ENCODE results near the gene PTPRK. TPM values are rescaled to one million over a fixed set of nuclear protein-coding genes. Genes with fewer than 3 reads are reported as not detected.

Gene PTPRK
- total and polyA plus RNA-seq, 2 donors (not counting 1 experiment from before 2014, with no cell fraction given) = 19.4 to 75.5 TPM

DNA sequence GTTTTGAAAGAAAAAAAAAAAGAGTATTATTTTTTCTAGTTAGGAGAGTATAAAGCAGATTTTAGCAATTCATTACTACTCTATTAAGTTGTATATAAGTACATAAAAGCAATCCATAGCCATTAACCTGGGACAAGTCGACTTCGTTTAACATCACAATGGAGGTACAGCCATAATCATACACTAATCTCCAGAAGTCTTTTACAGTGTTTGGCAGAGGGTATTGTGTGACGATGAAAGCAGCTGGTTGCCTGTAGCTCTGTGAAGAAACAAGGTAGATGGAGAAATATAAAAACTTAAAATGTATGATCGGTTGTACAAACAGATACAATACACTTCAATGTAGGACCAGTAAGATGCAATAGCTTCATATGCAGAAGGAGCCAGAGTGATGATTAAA lies 543.6 kb downstream of the PTPRK start:
- no peak overlapping the region for H3K9ac ChIP-seq (ENCODE audit: insufficient read depth, low read length)
- no peak for DNase-seq (ENCODE audit: low read depth in 2 of 2)
- no peaks in the 10 kb centered on the region for H4K20me1 ChIP-seq (ENCODE audit: control insufficient read depth, extremely low read depth, insufficient read depth, low read length)
- no peaks in the 10 kb centered on the region for H3K4me1 ChIP-seq (ENCODE audit: control insufficient read depth, extremely low read depth, insufficient read depth, low read length)
- H3K27me3 ChIP-seq (ENCODE audit: control insufficient read depth, insufficient read depth, low read length) = no peaks in the 10 kb centered on the region
- TF ChIP-seq, protein P1, sequence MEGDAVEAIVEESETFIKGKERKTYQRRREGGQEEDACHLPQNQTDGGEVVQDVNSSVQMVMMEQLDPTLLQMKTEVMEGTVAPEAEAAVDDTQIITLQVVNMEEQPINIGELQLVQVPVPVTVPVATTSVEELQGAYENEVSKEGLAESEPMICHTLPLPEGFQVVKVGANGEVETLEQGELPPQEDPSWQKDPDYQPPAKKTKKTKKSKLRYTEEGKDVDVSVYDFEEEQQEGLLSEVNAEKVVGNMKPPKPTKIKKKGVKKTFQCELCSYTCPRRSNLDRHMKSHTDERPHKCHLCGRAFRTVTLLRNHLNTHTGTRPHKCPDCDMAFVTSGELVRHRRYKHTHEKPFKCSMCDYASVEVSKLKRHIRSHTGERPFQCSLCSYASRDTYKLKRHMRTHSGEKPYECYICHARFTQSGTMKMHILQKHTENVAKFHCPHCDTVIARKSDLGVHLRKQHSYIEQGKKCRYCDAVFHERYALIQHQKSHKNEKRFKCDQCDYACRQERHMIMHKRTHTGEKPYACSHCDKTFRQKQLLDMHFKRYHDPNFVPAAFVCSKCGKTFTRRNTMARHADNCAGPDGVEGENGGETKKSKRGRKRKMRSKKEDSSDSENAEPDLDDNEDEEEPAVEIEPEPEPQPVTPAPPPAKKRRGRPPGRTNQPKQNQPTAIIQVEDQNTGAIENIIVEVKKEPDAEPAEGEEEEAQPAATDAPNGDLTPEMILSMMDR (conservative IDR thresholded peaks at IDR 0.05 in 1 of 2, IDR thresholded peaks at IDR 0.05 in 1 of 2; ENCODE audit: low read depth in 1 of 2, low read length in 2 of 2) = no peak
- TF ChIP-seq EZH2 (IDR thresholded peaks at IDR 0.05; ENCODE audit: low read length, missing control alignments) = no peak
- H3K9me3 ChIP-seq (ENCODE audit: control insufficient read depth, insufficient read depth, low read depth, low read length) = no peaks in the 10 kb centered on the region
- no peak overlapping the region for H3K4me2 ChIP-seq (ENCODE audit: extremely low read depth, insufficient read depth, low read length)
- no peak overlapping the region for H3K27ac ChIP-seq (ENCODE audit: insufficient read depth, low read length)
- no peak overlapping the region for H3K4me3 ChIP-seq (replicated peaks in 1 of 4; ENCODE audit: control extremely low read depth in 1 of 4, insufficient read depth in 1 of 4, low read depth in 3 of 4, low read length in 4 of 4)
- peaks cover 3% of the 10 kb centered on the region for H3K36me3 ChIP-seq (ENCODE audit: control insufficient read depth, insufficient read depth, low read length)
- no peak overlapping the region for H2AFZ ChIP-seq (ENCODE audit: low read length)
- H3K79me2 ChIP-seq (ENCODE audit: control insufficient read depth, insufficient read depth, low read length) = no peaks in the 10 kb centered on the region

DNA sequence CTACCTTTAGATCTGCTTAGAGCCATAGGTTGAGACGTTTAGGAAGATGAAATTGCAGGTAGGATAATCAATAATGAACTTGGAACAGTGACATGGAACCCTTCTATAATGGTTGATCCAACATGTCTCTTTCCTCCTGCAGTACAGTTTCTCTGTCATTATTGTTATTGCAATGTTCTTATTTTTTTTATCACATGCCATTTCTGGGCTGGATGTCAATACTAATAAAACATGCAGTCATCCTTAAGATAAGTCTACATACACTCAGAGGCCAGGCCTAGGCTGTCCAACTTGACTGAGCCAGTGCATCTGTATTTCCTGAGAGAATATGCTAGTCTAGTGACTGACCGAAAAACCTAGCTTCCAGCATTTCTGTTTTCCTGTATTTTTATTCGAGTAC lies 544.3 kb downstream of the PTPRK start:
- no peak for DNase-seq (ENCODE audit: low read depth in 2 of 2)
- Histone ChIP-seq H4K20me1 (ENCODE audit: control insufficient read depth, extremely low read depth, insufficient read depth, low read length) (no peaks in the 10 kb centered on the region), H3K4me3 (replicated peaks in 1 of 4; ENCODE audit: control extremely low read depth in 1 of 4, insufficient read depth in 1 of 4, low read depth in 3 of 4, low read length in 4 of 4) (no peak overlapping the region), H2AFZ (ENCODE audit: low read length) (no peak overlapping the region), H3K9me3 (ENCODE audit: control insufficient read depth, insufficient read depth, low read depth, low read length) (no peaks in the 10 kb centered on the region), H3K4me1 (ENCODE audit: control insufficient read depth, extremely low read depth, insufficient read depth, low read length) (no peaks in the 10 kb centered on the region), H3K27ac (ENCODE audit: insufficient read depth, low read length) (no peak overlapping the region), H3K4me2 (ENCODE audit: extremely low read depth, insufficient read depth, low read length) (no peak overlapping the region), H3K36me3 (ENCODE audit: control insufficient read depth, insufficient read depth, low read length) (peaks cover 3% of the 10 kb centered on the region), H3K79me2 (ENCODE audit: control insufficient read depth, insufficient read depth, low read length) (no peaks in the 10 kb centered on the region), H3K9ac (ENCODE audit: insufficient read depth, low read length) (no peak overlapping the region), H3K27me3 (ENCODE audit: control insufficient read depth, insufficient read depth, low read length) (no peaks in the 10 kb centered on the region)
- TF ChIP-seq, protein P1 (conservative IDR thresholded peaks at IDR 0.05 in 1 of 2, IDR thresholded peaks at IDR 0.05 in 1 of 2; ENCODE audit: low read depth in 1 of 2, low read length in 2 of 2) = no peak
- TF ChIP-seq EZH2 (IDR thresholded peaks at IDR 0.05; ENCODE audit: low read length, missing control alignments) = no peak

DNA sequence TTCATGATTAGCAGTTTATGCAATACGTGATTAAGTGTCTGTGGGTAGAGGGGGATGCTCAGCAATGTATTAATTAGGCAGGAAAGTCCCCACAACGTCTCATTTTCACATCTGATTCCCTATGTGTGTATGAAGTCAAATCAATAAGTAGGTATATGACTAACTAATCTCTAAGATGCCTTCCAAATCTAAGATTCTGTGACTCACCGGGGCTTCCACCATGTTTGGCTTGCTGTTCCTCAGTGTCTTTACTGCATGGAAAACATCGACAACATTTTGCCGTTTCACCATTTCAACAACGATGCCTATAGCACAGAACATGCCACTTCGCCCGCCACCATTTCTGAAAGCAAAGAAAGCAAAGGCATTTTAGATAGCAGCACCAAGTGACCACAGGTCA lies 547.6 kb downstream of the PTPRK start:
- Histone ChIP-seq H3K79me2 (ENCODE audit: control insufficient read depth, insufficient read depth, low read length) (no peaks in the 10 kb centered on the region), H3K27me3 (ENCODE audit: control insufficient read depth, insufficient read depth, low read length) (no peaks in the 10 kb centered on the region), H3K9ac (ENCODE audit: insufficient read depth, low read length) (no peak overlapping the region), H3K36me3 (ENCODE audit: control insufficient read depth, insufficient read depth, low read length) (peaks cover 3% of the 10 kb centered on the region), H2AFZ (ENCODE audit: low read length) (no peak overlapping the region), H3K4me2 (ENCODE audit: extremely low read depth, insufficient read depth, low read length) (no peak overlapping the region), H3K9me3 (ENCODE audit: control insufficient read depth, insufficient read depth, low read depth, low read length) (no peaks in the 10 kb centered on the region), H3K27ac (ENCODE audit: insufficient read depth, low read length) (no peak overlapping the region), H4K20me1 (ENCODE audit: control insufficient read depth, extremely low read depth, insufficient read depth, low read length) (no peaks in the 10 kb centered on the region), H3K4me3 (replicated peaks in 1 of 4; ENCODE audit: control extremely low read depth in 1 of 4, insufficient read depth in 1 of 4, low read depth in 3 of 4, low read length in 4 of 4) (no peak overlapping the region), H3K4me1 (ENCODE audit: control insufficient read depth, extremely low read depth, insufficient read depth, low read length) (no peaks in the 10 kb centered on the region)
- peak in 1 of 2 donors; percentile 20 for DNase-seq (ENCODE audit: low read depth in 2 of 2)
- TF ChIP-seq EZH2 (IDR thresholded peaks at IDR 0.05; ENCODE audit: low read length, missing control alignments) = no peak
- TF ChIP-seq, protein P1 (conservative IDR thresholded peaks at IDR 0.05 in 1 of 2, IDR thresholded peaks at IDR 0.05 in 1 of 2; ENCODE audit: low read depth in 1 of 2, low read length in 2 of 2) = no peak

All from fibroblast of lung (primary cell).